Epidermal melanocyte (primary cell): ENCODE data around the gene ADAMTSL4.
"Not testable (repeated sequence)": the region's sequence is repeated elsewhere in the genome, so short reads cannot be mapped to it uniquely, and the experiment has no call there.

ENCODE experiments used
- DNase-seq: peaks from one replicate; pipeline ENCODE4 v3.0.0; 2011; ENCODE audit warnings: low spot score; ENCODE audit not compliant: insufficient read length

The ADAMTSL4 gene

DNA sequence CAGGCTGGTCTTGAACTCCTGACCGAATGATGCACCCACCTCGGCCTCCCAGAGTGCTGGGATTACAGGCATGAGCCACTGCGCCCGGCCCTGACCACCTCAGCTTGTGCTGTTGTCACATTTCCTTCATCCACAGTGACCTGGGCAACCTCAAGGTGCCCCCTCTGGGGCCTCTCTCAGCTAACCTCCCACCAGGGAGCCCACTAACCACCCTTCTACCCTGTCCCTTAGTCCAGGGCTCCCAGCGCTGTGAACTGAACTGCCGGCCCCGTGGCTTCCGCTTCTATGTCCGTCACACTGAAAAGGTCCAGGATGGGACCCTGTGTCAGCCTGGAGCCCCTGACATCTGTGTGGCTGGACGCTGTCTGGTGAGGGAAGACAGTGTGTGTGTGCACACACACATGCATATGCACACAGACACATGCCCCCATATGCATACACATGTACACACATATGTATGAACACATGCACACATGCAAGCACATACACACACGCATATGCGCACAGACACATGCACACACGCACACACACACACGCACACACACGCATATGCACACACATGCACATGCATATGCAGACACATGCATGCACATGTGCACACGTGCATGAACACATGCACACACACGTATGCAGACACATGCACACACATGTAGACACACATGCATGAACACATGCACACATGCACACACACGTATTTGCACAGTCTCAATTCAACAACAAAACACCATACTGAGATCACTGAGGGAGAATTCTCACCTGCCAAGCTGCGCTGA is 6.2 kb downstream of the ADAMTSL4 start:
- no peak for DNase-seq

DNA sequence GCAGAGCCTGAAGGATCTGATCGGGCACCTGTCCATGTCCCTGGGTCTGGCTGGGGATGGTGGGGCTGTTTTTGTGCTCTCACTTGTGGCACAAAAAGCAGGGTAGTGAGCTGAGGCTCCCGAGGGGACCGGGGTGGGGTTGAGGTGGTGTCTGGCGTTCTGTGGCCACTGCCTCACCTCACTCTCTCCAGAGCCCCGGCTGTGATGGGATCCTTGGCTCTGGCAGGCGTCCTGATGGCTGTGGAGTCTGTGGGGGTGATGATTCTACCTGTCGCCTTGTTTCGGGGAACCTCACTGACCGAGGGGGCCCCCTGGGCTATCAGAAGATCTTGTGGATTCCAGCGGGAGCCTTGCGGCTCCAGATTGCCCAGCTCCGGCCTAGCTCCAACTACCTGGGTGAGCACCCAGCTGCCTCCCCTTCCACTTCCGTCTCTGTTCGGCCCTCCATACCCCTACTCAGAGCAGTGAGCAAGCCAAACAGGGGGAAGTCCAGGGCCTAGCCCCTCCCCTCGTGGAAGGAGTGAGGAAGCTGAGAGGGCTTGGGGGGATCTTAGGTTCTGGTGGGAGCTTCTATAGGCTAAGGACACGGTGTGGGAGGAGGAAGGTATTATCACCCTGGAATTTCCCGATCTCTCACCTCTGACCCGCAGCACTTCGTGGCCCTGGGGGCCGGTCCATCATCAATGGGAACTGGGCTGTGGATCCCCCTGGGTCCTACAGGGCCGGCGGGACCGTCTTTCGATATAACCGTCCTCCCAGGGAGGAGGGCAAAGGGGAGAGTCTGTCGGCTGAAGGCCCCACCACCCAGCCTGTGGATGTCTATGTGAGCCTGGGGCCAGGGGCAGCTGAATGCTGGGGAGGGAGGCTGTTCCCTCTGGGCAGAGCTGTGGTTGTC is 7.0 kb downstream of the ADAMTSL4 start:
- no peak for DNase-seq

DNA sequence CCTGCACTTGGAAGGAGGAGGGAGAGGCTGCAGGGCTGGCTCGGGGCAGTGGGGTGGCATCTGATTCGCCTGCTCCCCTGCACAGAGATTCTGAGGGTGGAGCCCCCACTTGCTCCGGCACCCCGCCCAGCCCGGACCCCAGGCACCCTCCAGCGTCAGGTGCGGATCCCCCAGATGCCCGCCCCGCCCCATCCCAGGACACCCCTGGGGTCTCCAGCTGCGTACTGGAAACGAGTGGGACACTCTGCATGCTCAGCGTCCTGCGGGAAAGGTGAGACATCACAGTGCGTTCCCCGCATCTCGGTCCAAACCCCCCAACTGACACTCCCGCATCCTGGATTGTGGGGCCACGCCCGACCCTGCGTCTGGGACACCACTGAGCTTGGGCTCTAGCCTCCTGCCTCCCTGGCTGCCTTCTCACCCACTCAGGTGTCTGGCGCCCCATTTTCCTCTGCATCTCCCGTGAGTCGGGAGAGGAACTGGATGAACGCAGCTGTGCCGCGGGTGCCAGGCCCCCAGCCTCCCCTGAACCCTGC is 7.9 kb downstream of the ADAMTSL4 start:
- DNase-seq: peak; percentile 8

DNA sequence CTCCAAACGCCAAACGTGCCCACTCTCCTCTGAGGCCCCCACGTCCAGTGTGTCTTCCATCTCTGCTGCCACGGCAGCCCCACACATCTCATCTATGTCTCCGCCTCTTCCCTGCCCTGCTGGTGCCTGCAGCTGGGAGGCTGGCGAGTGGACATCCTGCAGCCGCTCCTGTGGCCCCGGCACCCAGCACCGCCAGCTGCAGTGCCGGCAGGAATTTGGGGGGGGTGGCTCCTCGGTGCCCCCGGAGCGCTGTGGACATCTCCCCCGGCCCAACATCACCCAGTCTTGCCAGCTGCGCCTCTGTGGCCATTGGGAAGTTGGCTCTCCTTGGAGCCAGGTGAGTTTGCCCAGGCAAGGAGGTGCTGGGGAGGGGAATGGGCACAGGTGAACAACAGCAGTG is 8.6 kb downstream of the ADAMTSL4 start:
- DNase-seq: no peak

DNA sequence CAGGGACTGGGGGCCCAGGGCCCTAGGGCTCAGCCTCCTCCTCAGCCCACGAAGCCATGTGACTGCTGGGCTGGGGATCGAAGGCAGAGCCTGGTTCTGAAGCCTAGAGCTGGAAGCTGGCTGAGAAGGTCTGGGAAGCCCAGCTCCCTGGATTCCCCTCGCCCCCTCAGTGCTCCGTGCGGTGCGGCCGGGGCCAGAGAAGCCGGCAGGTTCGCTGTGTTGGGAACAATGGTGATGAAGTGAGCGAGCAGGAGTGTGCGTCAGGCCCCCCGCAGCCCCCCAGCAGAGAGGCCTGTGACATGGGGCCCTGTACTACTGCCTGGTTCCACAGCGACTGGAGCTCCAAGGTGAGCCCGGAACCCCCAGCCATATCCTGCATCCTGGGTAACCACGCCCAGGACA is 9.1 kb downstream of the ADAMTSL4 start:
- no peak for DNase-seq

DNA sequence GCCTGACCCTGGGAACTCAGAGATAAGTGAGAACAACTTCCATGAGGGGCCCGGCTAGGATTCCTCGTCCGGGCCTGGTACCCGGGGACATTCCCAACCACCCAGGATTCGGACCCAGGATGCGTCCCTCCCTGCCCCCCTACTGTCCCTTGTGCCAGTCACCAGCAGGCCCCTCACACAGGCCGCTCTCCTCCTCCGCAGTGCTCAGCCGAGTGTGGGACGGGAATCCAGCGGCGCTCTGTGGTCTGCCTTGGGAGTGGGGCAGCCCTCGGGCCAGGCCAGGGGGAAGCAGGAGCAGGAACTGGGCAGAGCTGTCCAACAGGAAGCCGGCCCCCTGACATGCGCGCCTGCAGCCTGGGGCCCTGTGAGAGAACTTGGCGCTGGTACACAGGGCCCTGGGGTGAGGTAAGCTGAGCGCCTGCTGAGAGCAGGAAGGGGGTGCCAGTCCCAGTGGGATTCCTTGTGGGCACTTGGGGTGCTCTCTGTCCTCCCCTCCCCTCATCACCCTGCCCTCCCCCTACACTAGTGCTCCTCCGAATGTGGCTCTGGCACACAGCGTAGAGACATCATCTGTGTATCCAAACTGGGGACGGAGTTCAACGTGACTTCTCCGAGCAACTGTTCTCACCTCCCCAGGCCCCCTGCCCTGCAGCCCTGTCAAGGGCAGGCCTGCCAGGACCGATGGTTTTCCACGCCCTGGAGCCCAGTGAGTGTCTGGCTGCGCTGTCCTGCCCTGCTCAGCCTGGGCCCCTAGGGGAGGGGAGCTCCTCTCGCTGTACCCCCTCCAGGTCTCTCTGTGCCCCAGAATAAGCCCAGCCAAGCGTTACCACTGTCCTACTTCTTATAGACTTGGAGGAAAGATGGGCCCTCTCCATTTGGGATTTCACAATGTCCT is 9.8 kb downstream of the ADAMTSL4 start:
- DNase-seq: peak; percentile 8

DNA sequence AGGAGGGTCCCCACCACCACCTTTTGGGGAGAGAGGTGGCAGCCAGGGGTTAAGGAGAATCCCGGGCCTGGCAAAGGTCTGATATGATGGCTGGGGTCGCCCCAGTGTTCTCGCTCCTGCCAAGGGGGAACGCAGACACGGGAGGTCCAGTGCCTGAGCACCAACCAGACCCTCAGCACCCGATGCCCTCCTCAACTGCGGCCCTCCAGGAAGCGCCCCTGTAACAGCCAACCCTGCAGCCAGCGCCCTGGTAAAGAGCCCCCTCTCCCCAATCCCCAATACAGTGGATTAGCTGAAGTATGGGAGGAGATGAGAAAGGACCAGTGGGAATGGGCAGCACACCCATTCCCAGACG is 10.4 kb downstream of the ADAMTSL4 start:
- DNase-seq: no peak

DNA sequence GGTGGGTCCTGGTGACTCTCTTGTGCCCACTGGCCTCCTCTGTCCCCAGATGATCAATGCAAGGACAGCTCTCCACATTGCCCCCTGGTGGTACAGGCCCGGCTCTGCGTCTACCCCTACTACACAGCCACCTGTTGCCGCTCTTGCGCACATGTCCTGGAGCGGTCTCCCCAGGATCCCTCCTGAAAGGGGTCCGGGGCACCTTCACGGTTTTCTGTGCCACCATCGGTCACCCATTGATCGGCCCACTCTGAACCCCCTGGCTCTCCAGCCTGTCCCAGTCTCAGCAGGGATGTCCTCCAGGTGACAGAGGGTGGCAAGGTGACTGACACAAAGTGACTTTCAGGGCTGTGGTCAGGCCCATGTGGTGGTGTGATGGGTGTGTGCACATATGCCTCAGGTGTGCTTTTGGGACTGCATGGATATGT is 10.8 kb downstream of the ADAMTSL4 start:
- peak; percentile 66 for DNase-seq

DNA sequence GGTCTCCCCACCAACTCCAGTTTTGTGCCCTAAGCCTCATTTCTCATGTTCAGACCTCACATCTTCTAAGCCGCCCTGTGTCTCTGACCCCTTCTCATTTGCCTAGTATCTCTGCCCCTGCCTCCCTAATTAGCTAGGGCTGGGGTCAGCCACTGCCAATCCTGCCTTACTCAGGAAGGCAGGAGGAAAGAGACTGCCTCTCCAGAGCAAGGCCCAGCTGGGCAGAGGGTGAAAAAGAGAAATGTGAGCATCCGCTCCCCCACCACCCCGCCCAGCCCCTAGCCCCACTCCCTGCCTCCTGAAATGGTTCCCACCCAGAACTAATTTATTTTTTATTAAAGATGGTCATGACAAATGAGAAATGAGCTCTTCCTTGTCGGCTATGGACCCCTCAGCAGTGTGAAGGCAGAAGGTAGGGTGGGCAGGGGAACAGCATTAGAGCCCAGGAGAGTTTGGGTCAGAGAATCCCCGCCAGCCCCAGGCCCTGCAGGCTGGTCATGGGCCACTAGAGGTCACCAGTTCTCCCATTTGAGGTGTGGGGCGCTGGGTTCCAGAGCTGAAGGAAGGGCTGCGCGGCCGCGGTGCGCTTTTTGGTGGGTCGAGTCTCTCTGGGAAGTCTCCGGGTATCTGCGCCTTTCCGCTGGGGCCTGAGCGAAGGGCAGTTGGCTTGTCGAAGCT is 11.5 kb downstream of the ADAMTSL4 start:
- DNase-seq: peak; percentile 78

DNA sequence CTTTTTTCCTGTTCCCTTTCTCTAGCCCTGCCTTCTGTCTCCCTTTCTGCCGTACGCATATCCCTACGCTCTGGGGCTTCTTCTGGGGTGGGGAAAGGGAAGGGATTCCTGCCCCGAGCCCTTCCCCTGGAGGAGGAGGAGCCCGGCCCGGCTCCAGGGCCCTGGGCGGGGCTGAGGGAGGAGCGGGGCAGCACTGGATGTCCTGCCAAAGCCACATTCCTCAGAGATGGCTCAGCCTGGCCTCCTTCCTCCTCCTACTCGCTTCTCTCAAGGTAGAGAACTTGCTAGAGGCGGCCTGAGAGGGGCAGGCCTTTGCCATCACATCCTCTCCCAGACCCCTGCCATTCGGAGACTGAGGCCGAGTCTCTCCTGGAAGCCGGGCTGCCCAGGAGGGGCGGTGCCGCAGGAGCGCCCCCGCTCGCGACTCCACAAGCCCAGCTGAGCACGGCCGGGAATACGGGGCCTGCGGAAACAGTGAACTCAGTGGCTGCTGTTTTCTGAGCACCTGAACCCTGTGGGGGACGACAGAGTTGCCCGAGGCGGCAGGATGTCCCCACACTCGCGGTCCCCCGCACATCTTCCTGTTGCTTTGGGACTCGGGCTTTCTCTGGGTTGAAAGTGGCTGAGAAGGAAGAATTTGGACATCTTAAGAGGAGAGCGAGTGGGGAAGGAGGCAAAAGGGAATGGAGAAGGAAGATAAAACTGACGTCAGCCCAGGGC is 12.2 kb downstream of the ADAMTSL4 start:
- peak; percentile 87 for DNase-seq

DNA sequence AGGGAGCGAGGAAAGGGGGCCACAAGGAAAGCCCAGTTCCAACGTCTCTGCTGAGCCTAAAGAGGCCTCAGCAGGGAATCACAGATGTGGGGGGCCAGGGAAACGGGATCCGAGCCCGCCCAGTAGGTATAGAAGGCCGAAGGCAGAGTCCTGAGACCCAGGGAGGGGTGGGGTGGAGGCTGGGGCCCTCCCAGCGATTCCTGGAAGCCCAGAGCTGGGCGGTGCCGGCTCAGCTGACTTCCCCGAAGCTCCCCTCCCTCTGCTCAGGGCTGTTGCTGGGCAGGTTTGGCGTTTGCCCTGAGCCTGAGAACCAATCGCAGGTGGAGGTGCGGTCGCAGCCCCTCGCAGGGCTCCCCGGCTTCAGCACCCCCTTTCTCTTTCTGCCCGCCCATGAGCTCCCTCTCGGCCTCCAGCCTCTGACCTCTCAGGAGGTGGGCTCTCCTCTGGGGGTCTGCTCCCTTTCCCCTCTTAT is 12.8 kb downstream of the ADAMTSL4 start:
- DNase-seq: peak; percentile 61

DNA sequence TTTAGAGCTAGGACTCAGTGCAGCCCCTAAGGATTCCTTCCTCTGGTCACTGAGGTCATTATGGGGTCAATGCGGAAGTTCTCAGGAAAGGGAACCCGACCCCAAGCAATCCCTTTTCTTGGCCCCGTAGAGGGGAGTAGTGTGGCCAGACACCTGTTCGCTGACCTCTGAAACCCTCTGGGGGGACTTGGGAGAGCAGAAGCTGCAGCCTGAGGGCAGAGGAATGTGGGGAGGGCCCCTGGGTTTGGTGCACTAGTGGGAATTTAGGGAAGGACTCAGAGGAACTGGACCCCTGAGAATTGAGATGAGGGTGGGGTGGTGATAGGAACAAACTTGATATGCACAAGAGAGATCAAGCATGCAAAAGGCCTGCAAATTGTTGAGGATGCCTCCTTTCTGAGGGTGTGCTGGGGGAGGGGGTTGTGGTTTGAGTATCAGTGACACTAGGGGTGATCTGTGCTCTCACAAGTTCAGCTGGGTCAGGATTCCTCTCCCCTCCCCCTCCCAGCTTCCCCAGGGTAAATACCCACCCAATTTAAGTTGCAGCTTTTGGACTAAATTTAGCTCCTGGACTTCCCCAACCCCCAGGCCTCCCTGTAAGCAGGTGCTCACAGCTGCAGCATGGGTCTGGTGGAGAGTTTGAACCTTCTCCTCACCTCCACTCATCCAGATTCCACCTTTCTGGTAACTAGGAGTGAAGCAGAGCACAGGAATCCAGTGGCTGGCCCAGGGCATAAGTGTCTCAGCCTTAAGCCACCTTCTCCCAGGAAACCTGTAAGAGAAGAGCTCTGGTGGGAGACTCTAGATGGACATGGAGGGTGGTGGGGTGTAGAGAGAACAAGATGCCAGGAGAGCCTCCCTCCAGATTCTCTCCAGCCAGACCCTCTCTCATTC is 13.5 kb downstream of the ADAMTSL4 start:
- DNase-seq: no peak

DNA sequence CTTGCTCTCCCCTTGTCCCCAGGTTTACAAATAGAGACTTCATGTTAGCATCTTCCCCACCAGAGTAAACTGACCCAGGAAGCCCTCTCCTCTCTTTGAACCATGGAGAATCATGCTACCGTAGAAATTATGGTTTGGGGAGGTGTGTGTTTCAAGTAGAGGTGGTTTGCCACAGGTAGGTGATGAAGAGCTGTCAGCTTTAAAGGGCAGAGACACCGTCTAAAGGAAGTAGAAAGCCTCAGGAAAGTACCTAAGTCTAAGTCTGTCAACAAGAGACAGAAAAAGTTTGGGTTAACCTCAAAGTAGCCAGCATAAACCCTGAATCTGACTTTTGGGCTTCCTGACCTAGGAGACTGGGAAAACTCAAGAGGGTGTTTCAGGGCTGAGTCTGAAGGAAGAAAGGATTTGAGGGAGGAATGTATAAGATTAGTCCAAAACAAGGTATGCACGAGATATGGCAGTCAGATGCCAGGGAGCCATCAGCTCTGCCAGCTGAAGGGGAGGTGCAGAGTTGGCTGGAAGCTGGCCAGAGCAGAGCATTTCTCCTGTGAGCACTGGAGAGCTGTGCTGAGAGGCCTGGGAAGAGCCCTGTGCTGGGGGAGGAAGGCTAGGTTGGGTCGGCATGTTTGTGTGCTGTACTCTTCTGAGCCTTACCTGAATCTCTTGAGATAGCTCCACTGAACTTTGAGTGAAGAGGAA is 14.3 kb downstream of the ADAMTSL4 start:
- DNase-seq: no peak

DNA sequence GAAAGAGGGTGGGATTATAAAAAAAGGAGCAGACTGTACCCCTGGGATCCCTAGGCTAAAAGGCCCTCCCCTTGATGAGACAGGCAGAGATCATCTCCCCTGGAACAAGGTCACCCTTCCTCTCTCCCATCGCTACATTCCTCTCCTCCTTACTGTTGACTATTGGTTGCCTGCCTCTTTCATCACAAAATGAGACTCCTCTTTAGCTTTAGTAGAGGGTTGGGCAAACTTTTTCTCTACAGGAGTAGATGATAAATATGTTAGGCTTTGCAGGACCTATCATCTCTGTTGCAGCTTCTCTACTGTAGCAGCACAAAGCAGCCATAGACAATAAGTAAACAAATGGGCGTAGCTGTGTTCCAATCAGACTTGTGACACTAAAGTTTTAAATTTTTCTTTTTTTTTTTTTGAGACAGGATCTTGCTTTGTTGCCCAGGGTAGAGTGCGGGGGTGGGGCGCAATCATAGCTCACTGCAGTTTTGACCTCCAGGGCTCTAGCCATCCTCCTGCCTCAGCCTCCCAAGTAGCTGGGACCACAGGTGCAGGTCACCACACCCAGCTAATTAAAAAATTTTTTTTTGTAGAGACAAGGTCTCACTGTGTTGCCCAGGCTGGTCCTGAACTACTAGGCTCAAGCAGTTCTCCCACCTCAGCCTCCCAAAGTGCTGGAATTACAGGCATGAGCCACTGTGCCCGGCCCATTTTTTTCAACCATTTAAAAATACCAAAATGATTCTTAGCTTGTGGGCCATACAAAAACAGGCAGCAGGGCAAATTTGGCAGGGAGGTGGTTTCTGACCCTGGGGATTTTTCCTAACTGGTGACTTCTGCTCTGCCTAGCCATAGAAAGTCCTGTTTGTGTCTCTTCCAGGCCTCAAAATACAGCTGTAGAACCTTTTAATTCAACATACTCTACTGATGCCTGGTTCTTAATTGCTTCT is 15.1 kb downstream of the ADAMTSL4 start:
- no peak for DNase-seq

DNA sequence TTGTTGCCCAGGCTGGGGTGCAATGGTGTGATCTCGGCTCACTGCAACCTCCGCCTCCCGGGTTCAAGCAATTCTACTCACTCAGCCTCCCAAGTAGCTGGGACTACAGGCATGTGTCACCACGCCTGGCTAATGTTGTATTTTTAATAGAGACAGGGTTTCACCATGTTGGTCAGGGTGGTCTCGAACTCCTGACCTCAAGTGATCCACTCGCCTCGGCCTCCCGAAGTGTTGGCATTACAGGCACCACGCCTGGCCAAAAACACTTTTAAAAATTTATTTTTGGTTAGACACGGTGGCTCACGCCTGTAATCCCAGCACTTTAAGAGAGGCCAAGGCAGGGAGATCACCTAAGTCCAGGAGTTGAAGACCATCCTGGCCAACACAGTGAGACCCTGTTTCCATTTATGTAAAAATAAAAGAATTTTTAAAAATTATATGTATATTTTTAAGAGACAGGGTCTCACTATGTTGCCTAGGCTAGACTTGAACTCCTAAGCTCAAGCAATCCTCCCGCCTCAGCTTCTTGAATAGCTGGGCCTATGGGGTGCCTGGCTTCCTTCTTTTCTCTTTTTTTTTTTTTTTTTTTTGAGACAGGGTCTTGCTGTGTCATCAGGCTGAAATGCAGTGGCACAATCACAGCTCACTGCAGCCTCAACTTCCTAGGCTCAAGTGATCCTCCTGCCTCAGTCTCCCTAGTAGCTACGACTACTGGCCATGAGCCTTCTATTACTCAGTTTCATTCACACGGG is 16.2 kb downstream of the ADAMTSL4 start:
- DNase-seq: not testable (repeated sequence)

DNA sequence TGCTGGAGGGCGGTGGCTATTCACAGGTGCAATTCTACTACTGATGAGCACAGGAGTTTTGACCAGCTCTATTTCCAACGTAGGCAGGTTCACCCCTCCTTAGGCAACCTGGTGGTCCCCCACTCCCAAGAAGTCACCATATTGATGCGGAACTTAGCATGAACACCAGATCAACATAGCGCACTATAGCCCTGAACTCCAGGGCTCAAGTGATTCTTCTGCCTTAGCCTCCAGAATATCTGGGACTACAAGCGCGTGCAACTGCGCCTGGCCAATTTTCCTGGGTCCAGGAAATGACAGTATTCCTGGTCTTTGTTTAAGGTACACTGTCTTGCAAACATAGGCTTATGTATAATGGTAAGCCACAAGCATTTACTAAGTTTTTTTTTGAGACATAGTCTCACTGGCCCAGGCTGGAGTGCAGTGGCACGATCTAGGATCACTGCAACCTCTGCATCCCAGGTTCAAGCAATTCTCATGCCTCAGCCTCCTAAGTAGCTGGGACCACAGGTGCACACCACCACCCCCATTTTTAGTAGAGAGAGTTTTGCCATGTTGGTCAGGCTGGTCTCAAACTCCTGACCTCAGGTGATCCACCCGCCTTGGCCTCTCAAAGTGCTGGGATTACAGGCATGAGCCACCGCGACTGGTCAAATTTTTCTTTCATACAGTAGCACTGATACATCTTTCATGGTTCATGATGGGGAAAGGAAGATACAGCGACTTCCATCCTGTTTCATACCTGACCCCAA is 17.6 kb downstream of the ADAMTSL4 start:
- DNase-seq: no peak
